DOHH2 (cell line): ENCODE results near the gene SPATA2.

Source experiments
- H3F3A ChIP-seq: fragments of 200-600 bp; sonication (generic), shearing (Covaris generic); 2 replicates; pipeline ENCODE4 v1.6.0; 2016; ENCODE audit warnings: antibody characterized with exemption, mild to moderate bottlenecking; ENCODE audit not compliant: control insufficient read depth, insufficient read depth
- H3K27ac ChIP-seq: fragments of 200-600 bp; sonication (generic); 2 replicates; pipeline ENCODE4 v1.5.1; 2014; ENCODE audit warnings: low read depth, mild to moderate bottlenecking, low read length, moderate library complexity
- H3K27me3 ChIP-seq: fragments of 200-600 bp; sonication (generic); 2 replicates; pipeline ENCODE4 v1.6.1; 2014; ENCODE audit warnings: mild to moderate bottlenecking, low read length, mixed read lengths; ENCODE audit not compliant: control insufficient read depth
- H3K36me3 ChIP-seq: fragments of 200-600 bp; sonication (generic); 2 replicates; pipeline ENCODE4 v1.6.1; 2014; ENCODE audit warnings: mild to moderate bottlenecking, low read length, moderate library complexity, mixed read lengths; ENCODE audit not compliant: control insufficient read depth
- H3K4me1 ChIP-seq: fragments of 200-600 bp; sonication (generic); 2 replicates; pipeline ENCODE4 v1.6.1; 2014; ENCODE audit warnings: mild to moderate bottlenecking, low read length, mixed read lengths; ENCODE audit not compliant: control insufficient read depth
- H3K4me2 ChIP-seq: fragments of 200-600 bp; sonication (generic); 2 replicates; pipeline ENCODE4 v1.6.0; 2014; ENCODE audit warnings: mild to moderate bottlenecking, low read length, moderate library complexity
- H3K4me3 ChIP-seq: fragments of 200-600 bp; sonication (generic); 2 replicates; pipeline ENCODE4 v1.5.1; 2014; ENCODE audit warnings: mild to moderate bottlenecking, low read length, mixed read lengths
- H3K79me2 ChIP-seq: fragments of 200-600 bp; sonication (generic); 2 replicates; pipeline ENCODE4 v1.6.1; 2014; ENCODE audit warnings: mild to moderate bottlenecking, low read length, mixed read lengths; ENCODE audit not compliant: control insufficient read depth
- H3K9me2 ChIP-seq: fragments of 200-600 bp; sonication (generic); replicated peaks from 2 replicates; pipeline ENCODE4 v1.6.1; 2014; ENCODE audit warnings: mild to moderate bottlenecking, low read length, mixed read lengths; ENCODE audit not compliant: control insufficient read depth
- H3K9me3 ChIP-seq: fragments of 200-600 bp; sonication (generic); 2 replicates; pipeline ENCODE4 v1.6.1; 2014; ENCODE audit warnings: antibody characterized with exemption, low read length, mixed read lengths; ENCODE audit not compliant: control insufficient read depth, insufficient read depth
- H4K20me1 ChIP-seq: fragments of 200-600 bp; sonication (generic); 2 replicates; pipeline ENCODE4 v1.6.0; 2014; ENCODE audit warnings: low read depth, mild to moderate bottlenecking, antibody characterized with exemption, low read length, moderate library complexity; ENCODE audit not compliant: control insufficient read depth, insufficient read depth
- EZH2phosphoT487 ChIP-seq: fragments of 200-600 bp; sonication (generic); IDR thresholded peaks from 2 replicates; pipeline ENCODE4 v1.6.1; 2017; ENCODE audit warnings: borderline replicate concordance, mild to moderate bottlenecking, antibody characterized with exemption, low read length, moderate library complexity, mixed read lengths
- TF ChIP-seq, protein P1 (sequence below): fragments of 200-600 bp; sonication (generic); IDR thresholded peaks from one replicate; pipeline ENCODE4 v1.5.1; 2014; ENCODE audit warnings: antibody characterized with exemption, mild to moderate bottlenecking, low read depth, low read length; ENCODE audit not compliant: poor library complexity, severe bottlenecking

The SPATA2 gene

DNA sequence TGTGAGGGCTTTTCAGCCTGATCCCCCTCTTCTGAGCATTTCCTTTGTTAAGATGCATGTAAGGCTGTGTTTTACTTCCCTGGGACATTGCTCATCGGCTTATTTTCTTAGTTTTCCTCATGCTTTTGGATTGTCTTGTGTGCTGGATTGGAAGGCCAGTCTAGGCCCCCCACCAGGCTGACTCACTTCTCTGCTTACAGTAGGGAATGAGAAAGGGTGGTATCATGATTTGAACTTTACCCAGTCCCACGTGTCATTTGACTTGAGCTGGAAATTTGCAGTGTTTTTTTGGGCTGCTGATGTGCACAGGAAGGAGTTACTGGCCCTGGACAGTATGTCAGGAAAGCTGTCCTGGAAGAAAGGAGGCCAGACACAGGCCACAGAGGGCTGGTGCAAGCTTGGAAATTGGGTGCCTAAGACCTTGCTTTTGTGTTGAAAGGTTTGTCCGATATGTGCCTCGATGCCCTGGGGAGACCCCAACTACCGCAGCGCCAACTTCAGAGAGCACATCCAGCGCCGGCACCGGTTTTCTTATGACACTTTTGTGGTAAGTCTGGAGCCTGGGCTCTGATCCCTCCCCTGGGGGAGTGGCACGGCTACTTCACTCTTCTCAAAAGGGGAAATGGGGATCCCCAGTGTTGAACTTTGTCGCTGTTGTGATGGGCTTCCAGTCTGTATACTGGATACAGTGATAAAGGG is 33.6 kb upstream of the SPATA2 start:
- no peaks in the 10 kb centered on the region for H3K9me3 ChIP-seq
- TF ChIP-seq, protein P1, sequence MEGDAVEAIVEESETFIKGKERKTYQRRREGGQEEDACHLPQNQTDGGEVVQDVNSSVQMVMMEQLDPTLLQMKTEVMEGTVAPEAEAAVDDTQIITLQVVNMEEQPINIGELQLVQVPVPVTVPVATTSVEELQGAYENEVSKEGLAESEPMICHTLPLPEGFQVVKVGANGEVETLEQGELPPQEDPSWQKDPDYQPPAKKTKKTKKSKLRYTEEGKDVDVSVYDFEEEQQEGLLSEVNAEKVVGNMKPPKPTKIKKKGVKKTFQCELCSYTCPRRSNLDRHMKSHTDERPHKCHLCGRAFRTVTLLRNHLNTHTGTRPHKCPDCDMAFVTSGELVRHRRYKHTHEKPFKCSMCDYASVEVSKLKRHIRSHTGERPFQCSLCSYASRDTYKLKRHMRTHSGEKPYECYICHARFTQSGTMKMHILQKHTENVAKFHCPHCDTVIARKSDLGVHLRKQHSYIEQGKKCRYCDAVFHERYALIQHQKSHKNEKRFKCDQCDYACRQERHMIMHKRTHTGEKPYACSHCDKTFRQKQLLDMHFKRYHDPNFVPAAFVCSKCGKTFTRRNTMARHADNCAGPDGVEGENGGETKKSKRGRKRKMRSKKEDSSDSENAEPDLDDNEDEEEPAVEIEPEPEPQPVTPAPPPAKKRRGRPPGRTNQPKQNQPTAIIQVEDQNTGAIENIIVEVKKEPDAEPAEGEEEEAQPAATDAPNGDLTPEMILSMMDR = no peak
- no peak for TF ChIP-seq EZH2phosphoT487
- no peak overlapping the region for H3K4me2 ChIP-seq
- no peak overlapping the region for H3K4me3 ChIP-seq
- peaks cover 86% of the 10 kb centered on the region for H3K36me3 ChIP-seq
- H3K27me3 ChIP-seq = no peaks in the 10 kb centered on the region
- H3K79me2 ChIP-seq = peaks cover 7% of the 10 kb centered on the region
- no peaks in the 10 kb centered on the region for H4K20me1 ChIP-seq
- H3F3A ChIP-seq = no peaks in the 10 kb centered on the region
- H3K4me1 ChIP-seq = no peaks in the 10 kb centered on the region
- no peaks in the 10 kb centered on the region for H3K9me2 ChIP-seq
- no peak overlapping the region for H3K27ac ChIP-seq

DNA sequence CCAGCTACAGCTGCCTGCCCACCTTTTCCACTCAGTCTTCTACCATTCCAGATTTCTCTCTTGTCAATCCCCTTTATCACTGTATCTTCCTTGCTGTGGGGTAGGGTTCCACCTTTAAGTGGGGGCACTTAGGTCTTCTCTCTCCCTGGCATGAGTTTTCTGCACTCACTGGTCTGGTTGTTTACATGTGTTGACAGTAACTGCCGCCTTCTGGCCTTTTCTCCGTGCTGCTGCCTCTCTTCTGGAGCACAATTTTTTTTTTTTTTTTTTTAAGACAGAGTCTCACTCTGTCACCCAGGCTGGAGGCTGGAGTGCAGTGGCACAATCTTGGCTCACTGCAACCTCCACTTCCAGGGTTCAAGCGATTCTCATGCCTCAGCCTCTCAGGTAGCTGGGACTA is 32.8 kb upstream of the SPATA2 start:
- H3K79me2 ChIP-seq = peaks cover 11% of the 10 kb centered on the region
- H3K4me1 ChIP-seq = no peaks in the 10 kb centered on the region
- H4K20me1 ChIP-seq = no peaks in the 10 kb centered on the region
- no peaks in the 10 kb centered on the region for H3F3A ChIP-seq
- no peak overlapping the region for H3K27ac ChIP-seq
- H3K9me2 ChIP-seq = no peaks in the 10 kb centered on the region
- no peak for TF ChIP-seq EZH2phosphoT487
- TF ChIP-seq, protein P1 = no peak
- H3K4me2 ChIP-seq = no peak overlapping the region
- H3K9me3 ChIP-seq = no peaks in the 10 kb centered on the region
- H3K27me3 ChIP-seq = no peaks in the 10 kb centered on the region
- no peak overlapping the region for H3K4me3 ChIP-seq
- H3K36me3 ChIP-seq = peaks cover 81% of the 10 kb centered on the region

DNA sequence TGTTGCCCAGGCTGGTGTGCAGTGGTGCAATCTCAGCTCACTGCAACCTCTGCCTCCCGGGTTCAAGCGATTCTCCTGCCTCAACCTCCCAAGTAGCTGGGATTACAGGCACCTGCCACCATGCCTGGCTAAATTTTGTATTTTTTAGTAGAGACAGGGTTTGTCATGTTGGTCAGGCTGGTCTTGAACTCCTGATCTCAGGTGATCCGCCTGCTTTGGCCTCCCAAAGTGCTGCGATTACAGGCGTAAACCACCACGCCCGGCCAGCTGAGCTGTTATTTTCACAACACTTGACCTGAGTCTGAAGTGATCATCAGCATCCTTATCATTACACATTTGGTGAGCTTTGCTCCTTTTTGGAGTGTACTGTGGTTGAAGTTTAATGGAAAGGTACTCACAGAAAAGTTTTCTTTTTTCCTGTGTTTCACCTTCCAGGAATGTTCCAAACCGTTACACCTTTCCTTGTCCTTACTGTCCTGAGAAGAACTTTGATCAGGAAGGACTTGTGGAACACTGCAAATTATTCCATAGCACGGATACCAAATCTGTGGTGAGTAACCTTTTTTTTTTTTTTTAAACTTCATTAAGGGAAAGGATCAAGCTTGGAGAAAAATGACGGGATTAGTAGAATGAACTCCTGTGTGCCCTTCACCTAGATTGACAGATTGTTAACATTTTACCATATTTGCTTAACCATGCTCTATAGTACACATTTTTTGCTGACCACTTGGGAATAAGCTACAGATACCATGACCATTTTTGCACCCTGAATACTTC is 30.6 kb upstream of the SPATA2 start:
- peaks cover 32% of the 10 kb centered on the region for H3K79me2 ChIP-seq
- no peaks in the 10 kb centered on the region for H3K9me3 ChIP-seq
- H3K9me2 ChIP-seq = no peaks in the 10 kb centered on the region
- H3K4me3 ChIP-seq = no peak overlapping the region
- TF ChIP-seq, protein P1 = no peak
- no peak for TF ChIP-seq EZH2phosphoT487
- no peak overlapping the region for H3K4me2 ChIP-seq
- H3F3A ChIP-seq = no peaks in the 10 kb centered on the region
- H3K36me3 ChIP-seq = peaks cover 80% of the 10 kb centered on the region
- H4K20me1 ChIP-seq = no peaks in the 10 kb centered on the region
- no peaks in the 10 kb centered on the region for H3K4me1 ChIP-seq
- no peak overlapping the region for H3K27ac ChIP-seq
- no peaks in the 10 kb centered on the region for H3K27me3 ChIP-seq
